Measurements from ENCODE around the gene IL1B. TPM values are rescaled to one million over a fixed set of nuclear protein-coding genes. Genes with fewer than 3 reads are reported as not detected.
A peak's percentile ranks its signal among the peaks of the same experiment; 100 is the strongest.

IL1B gene
- 22.6 and 41.0 TPM in 2 replicates for total RNA-seq

DNA sequence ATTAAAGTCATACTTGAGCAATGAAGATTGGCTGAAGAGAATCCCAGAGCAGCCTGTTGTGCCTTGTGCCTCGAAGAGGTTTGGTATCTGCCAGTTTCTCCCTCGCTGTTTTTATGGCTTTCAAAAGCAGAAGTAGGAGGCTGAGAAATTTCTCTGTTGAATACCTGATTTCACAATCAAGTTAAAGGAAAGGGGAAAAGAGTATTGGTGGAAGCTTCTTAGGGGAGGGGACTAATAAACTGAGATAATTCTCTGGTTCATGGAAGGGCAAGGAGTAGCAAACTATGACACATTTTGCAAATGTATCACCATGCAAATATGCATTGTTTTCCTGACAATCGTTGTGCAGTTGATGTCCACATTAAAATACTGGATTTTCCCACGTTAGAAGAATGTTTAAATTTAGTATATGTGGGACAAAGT, at the start of gene IL1B:
IL1B (minus strand) TSS at position 85 of the 423 bp plus-strand sequence. CDS start 550 bp downstream, outside the sequence.
- Histone ChIP-seq H3K4me3 (ENCODE audit: low read depth, low read length) (peak within 1 kb of the TSS; percentile 47), H3K36me3 (ENCODE audit: control insufficient read depth, insufficient read depth, low read length) (peaks cover 10% of the 10 kb centered on the region), H3K27me3 (ENCODE audit: control insufficient read depth, insufficient read depth, low read length) (no peaks in the 10 kb centered on the region)
- TF ChIP-seq, protein P1, sequence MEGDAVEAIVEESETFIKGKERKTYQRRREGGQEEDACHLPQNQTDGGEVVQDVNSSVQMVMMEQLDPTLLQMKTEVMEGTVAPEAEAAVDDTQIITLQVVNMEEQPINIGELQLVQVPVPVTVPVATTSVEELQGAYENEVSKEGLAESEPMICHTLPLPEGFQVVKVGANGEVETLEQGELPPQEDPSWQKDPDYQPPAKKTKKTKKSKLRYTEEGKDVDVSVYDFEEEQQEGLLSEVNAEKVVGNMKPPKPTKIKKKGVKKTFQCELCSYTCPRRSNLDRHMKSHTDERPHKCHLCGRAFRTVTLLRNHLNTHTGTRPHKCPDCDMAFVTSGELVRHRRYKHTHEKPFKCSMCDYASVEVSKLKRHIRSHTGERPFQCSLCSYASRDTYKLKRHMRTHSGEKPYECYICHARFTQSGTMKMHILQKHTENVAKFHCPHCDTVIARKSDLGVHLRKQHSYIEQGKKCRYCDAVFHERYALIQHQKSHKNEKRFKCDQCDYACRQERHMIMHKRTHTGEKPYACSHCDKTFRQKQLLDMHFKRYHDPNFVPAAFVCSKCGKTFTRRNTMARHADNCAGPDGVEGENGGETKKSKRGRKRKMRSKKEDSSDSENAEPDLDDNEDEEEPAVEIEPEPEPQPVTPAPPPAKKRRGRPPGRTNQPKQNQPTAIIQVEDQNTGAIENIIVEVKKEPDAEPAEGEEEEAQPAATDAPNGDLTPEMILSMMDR (IDR thresholded peaks at IDR 0.05; ENCODE audit: insufficient read depth, low read length, severe bottlenecking), result no peak
- DNase-seq (ENCODE audit: low read depth) (peak; percentile 95), FAIRE-seq (no peak)

DNA sequence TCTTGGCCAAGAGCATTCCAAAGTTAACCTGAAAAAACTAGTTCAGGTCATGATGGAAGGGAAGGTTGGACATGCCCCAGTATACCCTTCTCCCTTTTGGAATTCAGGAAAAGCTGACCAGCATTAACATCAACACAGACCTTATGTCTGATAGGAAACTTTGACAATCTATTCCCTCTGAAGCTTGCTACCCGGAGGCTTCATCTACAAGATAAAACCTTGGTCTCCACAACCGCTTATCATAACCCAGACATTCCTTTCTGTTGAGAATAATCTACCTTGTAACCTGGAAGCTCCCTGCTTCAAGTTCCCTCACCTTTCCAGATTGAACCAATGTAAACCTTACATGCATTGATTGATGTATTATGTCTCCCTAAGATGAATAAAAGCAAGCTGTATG, 49.7 kb upstream of the IL1B start:
- Histone ChIP-seq H3K4me3 (ENCODE audit: low read depth, low read length) (no peak overlapping the region), H3K36me3 (ENCODE audit: control insufficient read depth, insufficient read depth, low read length) (no peaks in the 10 kb centered on the region), H3K27me3 (ENCODE audit: control insufficient read depth, insufficient read depth, low read length) (no peaks in the 10 kb centered on the region)
- no peak for DNase-seq (ENCODE audit: low read depth)
- TF ChIP-seq, protein P1 (IDR thresholded peaks at IDR 0.05; ENCODE audit: insufficient read depth, low read length, severe bottlenecking), result no peak
- FAIRE-seq, result no peak

DNA sequence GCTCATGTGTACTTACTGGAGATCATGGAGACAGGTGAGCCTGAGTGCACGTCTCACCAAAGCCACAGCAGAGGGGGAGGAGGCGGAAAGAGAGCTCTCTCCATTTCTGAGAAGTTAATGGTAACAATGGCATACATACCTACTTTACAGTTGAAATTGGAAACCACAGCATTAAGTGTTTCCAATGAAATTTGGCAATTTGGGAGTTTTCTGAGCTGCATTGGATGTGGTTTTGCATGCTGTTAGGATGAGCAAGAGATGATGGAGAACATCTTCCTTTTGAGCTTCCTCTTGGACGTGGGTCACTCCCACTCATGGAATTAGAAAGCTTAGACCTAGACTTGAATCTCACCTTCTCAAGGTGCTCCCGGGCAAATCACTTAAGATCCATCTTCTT, 48.9 kb upstream of the IL1B start:
- FAIRE-seq (no peak), DNase-seq (ENCODE audit: low read depth) (no peak)
- TF ChIP-seq, protein P1 (IDR thresholded peaks at IDR 0.05; ENCODE audit: insufficient read depth, low read length, severe bottlenecking), result no peak
- H3K27me3 ChIP-seq (ENCODE audit: control insufficient read depth, insufficient read depth, low read length), result no peaks in the 10 kb centered on the region
- H3K36me3 ChIP-seq (ENCODE audit: control insufficient read depth, insufficient read depth, low read length), result no peaks in the 10 kb centered on the region
- no peak overlapping the region for H3K4me3 ChIP-seq (ENCODE audit: low read depth, low read length)

DNA sequence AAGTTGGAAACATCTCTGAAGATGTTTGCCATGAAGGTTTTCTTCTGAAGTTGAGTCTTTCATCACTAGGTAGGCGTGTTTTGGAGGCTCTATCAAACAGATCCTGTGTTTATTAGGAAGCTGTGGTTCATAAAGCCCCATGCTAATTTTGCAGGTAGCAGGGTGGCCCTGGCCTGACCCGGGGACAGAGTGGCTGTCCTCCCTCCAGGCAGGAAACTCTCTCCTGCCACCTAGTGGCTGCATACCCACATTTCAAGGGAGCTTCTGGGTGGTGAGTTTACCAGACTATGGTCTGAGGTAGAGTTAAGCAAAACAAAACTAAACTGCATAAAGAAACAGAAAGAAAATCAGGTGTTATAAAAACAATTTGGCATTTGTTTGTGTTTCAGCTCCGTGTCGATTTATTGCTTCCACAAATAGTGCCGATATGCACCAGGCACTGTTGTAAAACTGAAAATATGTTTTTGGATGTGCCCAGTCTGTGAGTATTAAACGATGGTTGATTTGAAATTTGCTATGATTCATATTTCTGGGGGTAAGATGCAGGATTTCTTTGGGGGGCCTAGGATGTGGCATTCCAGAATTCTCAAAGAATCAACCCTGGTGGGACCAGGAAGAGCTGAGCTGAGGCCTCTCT, 48.4 kb upstream of the IL1B start:
- FAIRE-seq (no peak), DNase-seq (ENCODE audit: low read depth) (peak; percentile 49)
- TF ChIP-seq, protein P1 (IDR thresholded peaks at IDR 0.05; ENCODE audit: insufficient read depth, low read length, severe bottlenecking), result peak; percentile 74
- H3K36me3 ChIP-seq (ENCODE audit: control insufficient read depth, insufficient read depth, low read length), result no peaks in the 10 kb centered on the region
- no peaks in the 10 kb centered on the region for H3K27me3 ChIP-seq (ENCODE audit: control insufficient read depth, insufficient read depth, low read length)
- H3K4me3 ChIP-seq (ENCODE audit: low read depth, low read length), result no peak overlapping the region

DNA sequence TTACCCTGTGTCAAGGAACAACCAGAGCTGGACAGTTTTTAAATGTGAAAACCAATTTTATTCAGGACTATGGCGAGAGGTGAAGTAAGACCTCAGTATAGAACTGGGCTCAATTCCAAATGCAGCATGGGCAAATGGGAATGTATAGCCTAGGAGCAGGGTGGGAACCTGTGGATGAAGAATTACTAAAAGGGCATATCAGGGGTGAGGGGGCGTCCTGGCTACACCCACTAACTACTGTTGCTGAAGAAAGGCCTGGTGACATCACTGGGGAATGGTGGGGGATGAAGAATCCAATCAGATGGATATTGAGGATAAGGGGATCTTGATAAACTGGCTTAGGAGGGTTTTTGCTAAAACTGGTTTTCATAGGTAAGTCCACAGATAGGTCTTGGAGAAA, 47.1 kb upstream of the IL1B start:
- H3K27me3 ChIP-seq (ENCODE audit: control insufficient read depth, insufficient read depth, low read length), result no peaks in the 10 kb centered on the region

More for the DNA sequence above, 47.1 kb upstream of the IL1B start:
- DNase-seq (ENCODE audit: low read depth), result no peak
- TF ChIP-seq, protein P1 (IDR thresholded peaks at IDR 0.05; ENCODE audit: insufficient read depth, low read length, severe bottlenecking), result no peak
- FAIRE-seq, result no peak
- no peak overlapping the region for H3K4me3 ChIP-seq (ENCODE audit: low read depth, low read length)
- H3K36me3 ChIP-seq (ENCODE audit: control insufficient read depth, insufficient read depth, low read length), result no peaks in the 10 kb centered on the region

Data from bronchial epithelial cell (primary cell).